ENCODE data around the gene NEURL1.

DNA sequence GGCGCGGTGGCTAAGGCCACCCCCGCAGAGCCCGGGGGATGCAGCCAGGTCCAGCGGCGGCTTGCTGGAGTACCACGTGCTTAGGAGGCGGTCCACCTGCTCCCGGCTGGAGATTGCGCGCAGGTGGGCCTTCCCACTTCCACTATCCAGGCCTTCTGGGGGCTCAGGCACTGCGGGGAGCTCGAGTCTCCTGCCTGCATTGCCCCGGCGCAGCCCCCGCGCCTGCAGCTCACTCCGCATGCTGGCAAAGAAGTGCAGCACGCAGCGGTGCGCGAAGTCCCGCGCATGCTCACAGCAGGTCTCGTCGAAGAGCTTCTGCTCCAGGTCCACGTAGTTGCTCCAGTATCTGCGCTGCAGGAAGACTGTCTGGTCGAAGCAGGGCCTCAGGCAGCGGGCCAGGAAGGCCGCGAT lies 20.2 kb upstream of the NEURL1 start:
- TF ChIP-seq POLR2A (IDR thresholded peaks at IDR 0.05): no peak
- TF ChIP-seq, protein P1, sequence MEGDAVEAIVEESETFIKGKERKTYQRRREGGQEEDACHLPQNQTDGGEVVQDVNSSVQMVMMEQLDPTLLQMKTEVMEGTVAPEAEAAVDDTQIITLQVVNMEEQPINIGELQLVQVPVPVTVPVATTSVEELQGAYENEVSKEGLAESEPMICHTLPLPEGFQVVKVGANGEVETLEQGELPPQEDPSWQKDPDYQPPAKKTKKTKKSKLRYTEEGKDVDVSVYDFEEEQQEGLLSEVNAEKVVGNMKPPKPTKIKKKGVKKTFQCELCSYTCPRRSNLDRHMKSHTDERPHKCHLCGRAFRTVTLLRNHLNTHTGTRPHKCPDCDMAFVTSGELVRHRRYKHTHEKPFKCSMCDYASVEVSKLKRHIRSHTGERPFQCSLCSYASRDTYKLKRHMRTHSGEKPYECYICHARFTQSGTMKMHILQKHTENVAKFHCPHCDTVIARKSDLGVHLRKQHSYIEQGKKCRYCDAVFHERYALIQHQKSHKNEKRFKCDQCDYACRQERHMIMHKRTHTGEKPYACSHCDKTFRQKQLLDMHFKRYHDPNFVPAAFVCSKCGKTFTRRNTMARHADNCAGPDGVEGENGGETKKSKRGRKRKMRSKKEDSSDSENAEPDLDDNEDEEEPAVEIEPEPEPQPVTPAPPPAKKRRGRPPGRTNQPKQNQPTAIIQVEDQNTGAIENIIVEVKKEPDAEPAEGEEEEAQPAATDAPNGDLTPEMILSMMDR (IDR thresholded peaks at IDR 0.05): no peak
- TF ChIP-seq POLR2AphosphoS5 (IDR thresholded peaks at IDR 0.05): no peak
- no peak for TF ChIP-seq EP300 (IDR thresholded peaks at IDR 0.05)

Data from stomach (tissue), 4 donors.